HepG2 (cell line): ENCODE data around the gene ZIC2. TPM values are rescaled to one million over a fixed set of nuclear protein-coding genes. Genes with fewer than 3 reads are reported as not detected.

Source experiments
- ASH2L ChIP-seq: fragments of 300-600, 200-600 bp; sonication (generic); IDR thresholded peaks from 2 replicates; pipeline ENCODE4 v1.7.0; 2017; ENCODE audit warnings: low read depth, mild to moderate bottlenecking, moderate library complexity, mixed read lengths, low read length; ENCODE audit not compliant: insufficient read length
- CEBPG ChIP-seq: IDR thresholded peaks from 2 replicates; pipeline ENCODE4 v1.6.1; 2016
- NCOA1 ChIP-seq: sonication (generic); formaldehyde crosslinking; IDR thresholded peaks from 2 replicates; pipeline ENCODE4 v1.9.0; 2021; ENCODE audit warnings: missing genetic modification reagents
- NFE2 ChIP-seq: sonication (generic); formaldehyde crosslinking; IDR thresholded peaks from 2 replicates; pipeline ENCODE4 v1.4.0; 2020; ENCODE audit warnings: missing genetic modification reagents
- SNAI1 ChIP-seq: sonication (generic); formaldehyde crosslinking; IDR thresholded peaks from 2 replicates; pipeline ENCODE4 v1.5.0; 2020; ENCODE audit warnings: mild to moderate bottlenecking, missing genetic modification reagents, borderline replicate concordance
- ZMYM2 ChIP-seq: sonication (generic); formaldehyde crosslinking; IDR thresholded peaks from 2 replicates; pipeline ENCODE4 v1.8.0; 2022; ENCODE audit warnings: mild to moderate bottlenecking, missing genetic modification reagents
- ZNF563 ChIP-seq: sonication (generic); formaldehyde crosslinking; IDR thresholded peaks from 2 replicates; pipeline ENCODE4 v1.8.0; 2022; ENCODE audit warnings: mild to moderate bottlenecking, moderate library complexity, missing genetic modification reagents
- ZNF772 ChIP-seq: sonication (generic); formaldehyde crosslinking; IDR thresholded peaks from 2 replicates; pipeline ENCODE4 v1.5.0; 2020; ENCODE audit warnings: mild to moderate bottlenecking, missing genetic modification reagents
- ZSCAN12 ChIP-seq: sonication (generic); formaldehyde crosslinking; IDR thresholded peaks from 2 replicates; pipeline ENCODE4 v1.9.0; 2021; ENCODE audit warnings: mild to moderate bottlenecking, missing genetic modification reagents
- ZSCAN21 ChIP-seq: sonication (generic); formaldehyde crosslinking; IDR thresholded peaks from 2 replicates; pipeline ENCODE4 v1.8.0; 2022; ENCODE audit warnings: mild to moderate bottlenecking, missing genetic modification reagents, moderate library complexity, borderline replicate concordance
- polyA plus RNA-seq, 8 experiments: library from polyadenylated mRNA; depleted of rRNA in 3 of 8; stranded (reverse) in 7 of 8; unstranded in 1 of 8; fragments of >200 nt; fragmentation: Illumina TruSeq in 4 of 8; extraction: Trizol in 4 of 8; gene quantifications; 2 replicates each; pipeline versions ENCODE4 v1.2.1 to v1.2.3, GENCODE V29; 2011 to 2016; ENCODE audit warnings: low read depth in 4 of 8, missing spikeins in 1 of 8, mixed read lengths in 1 of 8; ENCODE audit not compliant: insufficient read depth in 1 of 8
- total RNA-seq, 5 experiments: library from RNA; depleted of rRNA; stranded (reverse); fragments of >200 nt; fragmentation: Illumina TruSeq; extraction: Trizol; gene quantifications; 2 replicates each; pipeline ENCODE4 v1.2.3, GENCODE V29; 2016; ENCODE audit warnings: low read depth in 1 of 5
- TF ChIP-seq, protein P1 (sequence below): sonication (generic); formaldehyde crosslinking; IDR thresholded peaks from 2 replicates; pipeline ENCODE4 v1.4.0; 2020; ENCODE audit warnings: mild to moderate bottlenecking, missing genetic modification reagents, borderline replicate concordance

Gene ZIC2
- total and polyA plus RNA-seq, 2 of the 13 experiments (the other 11 are each of a cell fraction or from before 2014, with no cell fraction given): 0.13 TPM; not detected in 1

DNA sequence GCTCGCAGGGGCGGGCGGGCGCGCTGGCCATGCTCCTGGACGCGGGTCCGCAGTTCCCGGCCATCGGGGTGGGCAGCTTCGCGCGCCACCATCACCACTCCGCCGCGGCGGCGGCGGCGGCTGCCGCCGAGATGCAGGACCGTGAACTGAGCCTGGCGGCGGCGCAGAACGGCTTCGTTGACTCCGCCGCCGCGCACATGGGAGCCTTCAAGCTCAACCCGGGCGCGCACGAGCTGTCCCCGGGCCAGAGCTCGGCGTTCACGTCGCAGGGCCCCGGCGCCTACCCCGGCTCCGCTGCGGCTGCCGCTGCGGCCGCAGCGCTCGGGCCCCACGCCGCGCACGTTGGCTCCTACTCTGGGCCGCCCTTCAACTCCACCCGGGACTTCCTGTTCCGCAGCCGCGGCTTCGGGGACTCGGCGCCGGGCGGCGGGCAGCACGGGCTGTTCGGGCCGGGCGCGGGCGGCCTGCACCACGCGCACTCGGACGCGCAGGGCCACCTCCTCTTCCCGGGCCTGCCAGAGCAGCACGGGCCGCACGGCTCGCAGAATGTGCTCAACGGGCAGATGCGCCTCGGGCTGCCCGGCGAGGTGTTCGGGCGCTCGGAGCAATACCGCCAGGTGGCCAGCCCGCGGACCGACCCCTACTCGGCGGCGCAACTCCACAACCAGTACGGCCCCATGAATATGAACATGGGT lies 599 bp downstream of the ZIC2 start (continued):
- TF ChIP-seq, protein P1, sequence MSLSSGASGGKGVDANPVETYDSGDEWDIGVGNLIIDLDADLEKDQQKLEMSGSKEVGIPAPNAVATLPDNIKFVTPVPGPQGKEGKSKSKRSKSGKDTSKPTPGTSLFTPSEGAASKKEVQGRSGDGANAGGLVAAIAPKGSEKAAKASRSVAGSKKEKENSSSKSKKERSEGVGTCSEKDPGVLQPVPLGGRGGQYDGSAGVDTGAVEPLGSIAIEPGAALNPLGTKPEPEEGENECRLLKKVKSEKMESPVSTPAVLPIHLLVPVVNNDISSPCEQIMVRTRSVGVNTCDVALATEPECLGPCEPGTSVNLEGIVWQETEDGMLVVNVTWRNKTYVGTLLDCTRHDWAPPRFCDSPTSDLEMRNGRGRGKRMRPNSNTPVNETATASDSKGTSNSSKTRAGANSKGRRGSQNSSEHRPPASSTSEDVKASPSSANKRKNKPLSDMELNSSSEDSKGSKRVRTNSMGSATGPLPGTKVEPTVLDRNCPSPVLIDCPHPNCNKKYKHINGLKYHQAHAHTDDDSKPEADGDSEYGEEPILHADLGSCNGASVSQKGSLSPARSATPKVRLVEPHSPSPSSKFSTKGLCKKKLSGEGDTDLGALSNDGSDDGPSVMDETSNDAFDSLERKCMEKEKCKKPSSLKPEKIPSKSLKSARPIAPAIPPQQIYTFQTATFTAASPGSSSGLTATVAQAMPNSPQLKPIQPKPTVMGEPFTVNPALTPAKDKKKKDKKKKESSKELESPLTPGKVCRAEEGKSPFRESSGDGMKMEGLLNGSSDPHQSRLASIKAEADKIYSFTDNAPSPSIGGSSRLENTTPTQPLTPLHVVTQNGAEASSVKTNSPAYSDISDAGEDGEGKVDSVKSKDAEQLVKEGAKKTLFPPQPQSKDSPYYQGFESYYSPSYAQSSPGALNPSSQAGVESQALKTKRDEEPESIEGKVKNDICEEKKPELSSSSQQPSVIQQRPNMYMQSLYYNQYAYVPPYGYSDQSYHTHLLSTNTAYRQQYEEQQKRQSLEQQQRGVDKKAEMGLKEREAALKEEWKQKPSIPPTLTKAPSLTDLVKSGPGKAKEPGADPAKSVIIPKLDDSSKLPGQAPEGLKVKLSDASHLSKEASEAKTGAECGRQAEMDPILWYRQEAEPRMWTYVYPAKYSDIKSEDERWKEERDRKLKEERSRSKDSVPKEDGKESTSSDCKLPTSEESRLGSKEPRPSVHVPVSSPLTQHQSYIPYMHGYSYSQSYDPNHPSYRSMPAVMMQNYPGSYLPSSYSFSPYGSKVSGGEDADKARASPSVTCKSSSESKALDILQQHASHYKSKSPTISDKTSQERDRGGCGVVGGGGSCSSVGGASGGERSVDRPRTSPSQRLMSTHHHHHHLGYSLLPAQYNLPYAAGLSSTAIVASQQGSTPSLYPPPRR: no peak
- TF ChIP-seq SNAI1: no peak
- no peak for TF ChIP-seq ZSCAN12
- no peak for TF ChIP-seq NFE2 (CRISPR knock-in tag)
- 0 out of 2 replicates have a peak, but pooled peaks have one; percentile 32 for TF ChIP-seq ZNF563 (CRISPR knock-in tag)
- TF ChIP-seq ZSCAN21 (CRISPR knock-in tag): 0 out of 2 replicates have a peak, but pooled peaks have one; percentile 22
- no peak for TF ChIP-seq CEBPG (CRISPR knock-in tag)
- TF ChIP-seq ASH2L: no peak
- peak; percentile 42; the same call in 1 of the 2 replicates for TF ChIP-seq ZNF772 (CRISPR knock-in tag)
- TF ChIP-seq ZMYM2 (CRISPR knock-in tag): no peak
- no peak for TF ChIP-seq NCOA1
